NB4 (cell line): ENCODE measurements around the gene TMEM106C.

ENCODE experiments used
- CTCF ChIP-seq: IDR thresholded peaks from one replicate; pipeline ENCODE4 v1.5.1; 2012; ENCODE audit warnings: low read depth, low read length
- MAX ChIP-seq: IDR thresholded peaks from 2 replicates; pipeline ENCODE4 v1.6.1; 2011; ENCODE audit warnings: low read depth, low read length
- POLR2A ChIP-seq: IDR thresholded peaks from 2 replicates; pipeline ENCODE4 v1.6.1; 2011; ENCODE audit warnings: mild to moderate bottlenecking; ENCODE audit not compliant: insufficient read length; ENCODE audit errors: extremely low read depth

- no peak for TF ChIP-seq CTCF
- no peak for TF ChIP-seq POLR2A
- TF ChIP-seq MAX, result no peak
Observed at GRCh38 chr12:47920913-47921312, 42.5 kb upstream of the TMEM106C start.
